ENCODE measurements around the gene GARIN6. TPM values are rescaled to one million over a fixed set of nuclear protein-coding genes. Genes with fewer than 3 reads are reported as not detected.
"Not testable (repeated sequence)": the region's sequence is repeated elsewhere in the genome, so short reads cannot be mapped to it uniquely, and the experiment has no call there.

Gene GARIN6
- total RNA-seq, 1 donor from 2014 or later = not detected

DNA sequence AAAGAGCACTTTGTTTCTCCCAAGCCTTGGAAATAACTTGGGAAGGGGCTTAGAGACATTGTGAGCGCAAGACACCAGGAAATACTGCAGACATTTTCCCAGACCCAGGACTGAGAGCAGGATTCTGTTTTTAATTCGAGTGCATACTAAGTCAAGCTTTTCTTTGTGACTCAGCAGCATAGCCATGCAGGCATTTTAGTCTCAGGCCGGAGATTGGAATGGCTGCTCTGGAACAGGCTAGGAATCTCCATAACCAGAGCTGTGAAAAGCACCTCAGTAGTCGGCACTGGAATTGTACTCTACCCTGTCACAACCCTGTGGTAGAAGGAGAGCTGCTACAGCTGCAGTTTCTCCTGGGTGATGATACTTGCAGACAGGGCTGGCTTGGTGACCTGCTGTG is 28.9 kb upstream of the GARIN6 start:
- no peak for FAIRE-seq
- H3K4me2 ChIP-seq (ENCODE audit: low read length) = peak overlapping the region; percentile 19

DNA sequence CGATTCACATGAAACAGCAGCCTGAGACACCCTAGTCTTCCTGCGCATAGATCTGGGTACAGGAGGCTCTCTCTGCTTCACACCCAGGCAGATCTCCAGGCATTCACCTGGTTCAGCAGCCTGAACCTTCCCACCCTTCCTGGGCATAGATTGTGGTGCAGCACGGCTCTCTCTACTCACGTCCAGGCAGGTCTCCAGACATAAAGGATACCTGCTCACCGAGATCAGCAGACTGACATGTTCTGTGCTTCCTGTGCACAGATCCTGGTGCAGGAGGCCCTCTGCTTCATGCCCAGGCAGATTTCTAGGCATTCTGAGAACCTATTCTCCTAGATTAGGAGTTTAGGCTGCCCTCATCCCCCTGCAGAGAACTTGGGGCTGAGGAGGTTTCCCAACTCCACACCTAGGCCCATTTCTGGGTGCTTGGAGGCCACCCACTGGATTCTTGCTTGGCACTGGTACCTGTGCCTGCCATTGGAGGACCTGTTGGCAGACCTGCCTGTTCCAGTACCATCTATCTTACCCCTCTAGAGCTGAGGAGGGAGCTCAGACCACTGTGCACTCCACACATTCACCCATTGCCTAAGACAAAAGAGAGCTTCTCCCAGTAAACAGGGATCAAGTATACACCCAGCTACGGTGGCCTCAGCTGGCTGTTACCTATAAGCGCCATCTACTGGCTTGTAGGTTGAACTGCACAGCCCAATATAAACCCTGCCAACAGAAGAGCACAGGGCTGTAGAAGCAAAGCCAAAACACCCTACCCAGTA is 28.0 kb upstream of the GARIN6 start:
- H3K36me3 ChIP-seq (ENCODE audit: insufficient read depth, low read length) = no peaks in the 10 kb centered on the region
- peaks cover 4% of the 10 kb centered on the region for H3K4me1 ChIP-seq (ENCODE audit: insufficient read depth, low read length)
- Mint-ChIP-seq H3K27ac (ENCODE audit: unreplicated experiment) (no peak overlapping the region), H3K4me3 (ENCODE audit: unreplicated experiment) (no peak overlapping the region), H3K36me3 (ENCODE audit: low read depth, unreplicated experiment) (no peaks in the 10 kb centered on the region), H3K4me1 (ENCODE audit: low read depth, unreplicated experiment) (peaks cover 3% of the 10 kb centered on the region), H3K27me3 (ENCODE audit: low read depth, unreplicated experiment) (no peaks in the 10 kb centered on the region), H3K9me3 (ENCODE audit: unreplicated experiment) (peaks cover 26% of the 10 kb centered on the region)
- H3K27me3 ChIP-seq (ENCODE audit: insufficient read depth, low read length) = no peaks in the 10 kb centered on the region
- DNase-seq (ENCODE audit: low read depth) (peak; percentile 26), FAIRE-seq (no peak)
- H2AFZ ChIP-seq (ENCODE audit: low read depth, low read length) = no peak overlapping the region
- H3K4me2 ChIP-seq (ENCODE audit: low read length) = no peak overlapping the region
- no peak overlapping the region for H3K4me3 ChIP-seq (ENCODE audit: insufficient read depth, low read depth, low read length)
- H3K9me3 ChIP-seq (ENCODE audit: insufficient read depth, low read depth, low read length) = no peaks in the 10 kb centered on the region
- TF ChIP-seq, protein P1, sequence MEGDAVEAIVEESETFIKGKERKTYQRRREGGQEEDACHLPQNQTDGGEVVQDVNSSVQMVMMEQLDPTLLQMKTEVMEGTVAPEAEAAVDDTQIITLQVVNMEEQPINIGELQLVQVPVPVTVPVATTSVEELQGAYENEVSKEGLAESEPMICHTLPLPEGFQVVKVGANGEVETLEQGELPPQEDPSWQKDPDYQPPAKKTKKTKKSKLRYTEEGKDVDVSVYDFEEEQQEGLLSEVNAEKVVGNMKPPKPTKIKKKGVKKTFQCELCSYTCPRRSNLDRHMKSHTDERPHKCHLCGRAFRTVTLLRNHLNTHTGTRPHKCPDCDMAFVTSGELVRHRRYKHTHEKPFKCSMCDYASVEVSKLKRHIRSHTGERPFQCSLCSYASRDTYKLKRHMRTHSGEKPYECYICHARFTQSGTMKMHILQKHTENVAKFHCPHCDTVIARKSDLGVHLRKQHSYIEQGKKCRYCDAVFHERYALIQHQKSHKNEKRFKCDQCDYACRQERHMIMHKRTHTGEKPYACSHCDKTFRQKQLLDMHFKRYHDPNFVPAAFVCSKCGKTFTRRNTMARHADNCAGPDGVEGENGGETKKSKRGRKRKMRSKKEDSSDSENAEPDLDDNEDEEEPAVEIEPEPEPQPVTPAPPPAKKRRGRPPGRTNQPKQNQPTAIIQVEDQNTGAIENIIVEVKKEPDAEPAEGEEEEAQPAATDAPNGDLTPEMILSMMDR (IDR thresholded peaks at IDR 0.05; ENCODE audit: insufficient read depth, low read depth, low read length) = peak; percentile 72
- TF ChIP-seq EZH2 (IDR thresholded peaks at IDR 0.05; ENCODE audit: insufficient read depth, low read length) = no peak
- H3K9ac ChIP-seq (ENCODE audit: low read length) = no peak overlapping the region
- no peak overlapping the region for H3K27ac ChIP-seq (ENCODE audit: low read depth, low read length)
- no peaks in the 10 kb centered on the region for H4K20me1 ChIP-seq (ENCODE audit: insufficient read depth, low read length)
- no peaks in the 10 kb centered on the region for H3K79me2 ChIP-seq (ENCODE audit: insufficient read depth, low read length)

More for the DNA sequence above, 28.9 kb upstream of the GARIN6 start:
- Histone ChIP-seq H3K36me3 (ENCODE audit: insufficient read depth, low read length) (no peaks in the 10 kb centered on the region), H3K79me2 (ENCODE audit: insufficient read depth, low read length) (no peaks in the 10 kb centered on the region), H2AFZ (ENCODE audit: low read depth, low read length) (peak overlapping the region; percentile 71), H3K27me3 (ENCODE audit: insufficient read depth, low read length) (no peaks in the 10 kb centered on the region), H3K4me3 (ENCODE audit: insufficient read depth, low read depth, low read length) (no peak overlapping the region), H3K9ac (ENCODE audit: low read length) (no peak overlapping the region), H3K4me1 (ENCODE audit: insufficient read depth, low read length) (peaks cover 4% of the 10 kb centered on the region), H3K27ac (ENCODE audit: low read depth, low read length) (no peak overlapping the region), H3K9me3 (ENCODE audit: insufficient read depth, low read depth, low read length) (no peaks in the 10 kb centered on the region), H4K20me1 (ENCODE audit: insufficient read depth, low read length) (no peaks in the 10 kb centered on the region)
- H3K27me3 Mint-ChIP-seq (ENCODE audit: low read depth, unreplicated experiment) = no peaks in the 10 kb centered on the region
- H3K27ac Mint-ChIP-seq (ENCODE audit: unreplicated experiment) = peak overlapping the region; percentile 88
- DNase-seq (ENCODE audit: low read depth) = peak; percentile 42
- no peaks in the 10 kb centered on the region for H3K36me3 Mint-ChIP-seq (ENCODE audit: low read depth, unreplicated experiment)
- TF ChIP-seq EZH2 (IDR thresholded peaks at IDR 0.05; ENCODE audit: insufficient read depth, low read length) = no peak
- TF ChIP-seq, protein P1 (IDR thresholded peaks at IDR 0.05; ENCODE audit: insufficient read depth, low read depth, low read length) = no peak
- peaks cover 3% of the 10 kb centered on the region for H3K4me1 Mint-ChIP-seq (ENCODE audit: low read depth, unreplicated experiment)
- no peak overlapping the region for H3K4me3 Mint-ChIP-seq (ENCODE audit: unreplicated experiment)
- peaks cover 26% of the 10 kb centered on the region for H3K9me3 Mint-ChIP-seq (ENCODE audit: unreplicated experiment)

DNA sequence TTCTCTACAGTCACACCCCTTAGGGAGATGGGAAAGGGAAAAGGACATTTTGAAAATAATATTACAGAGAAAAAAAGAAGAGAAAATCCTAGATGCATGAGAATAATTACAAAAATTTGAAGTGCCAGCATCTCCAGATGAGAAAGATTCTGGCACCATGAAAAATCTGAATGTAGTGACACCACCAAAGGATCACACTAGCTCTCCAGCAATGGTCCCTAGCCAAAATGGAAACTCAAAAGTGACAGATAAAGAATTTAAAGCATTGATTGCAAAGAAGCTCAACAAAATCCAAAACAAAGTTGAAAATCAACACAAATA is 27.4 kb upstream of the GARIN6 start:
- Mint-ChIP-seq H3K4me3 (ENCODE audit: unreplicated experiment) (no peak overlapping the region), H3K36me3 (ENCODE audit: low read depth, unreplicated experiment) (no peaks in the 10 kb centered on the region), H3K9me3 (ENCODE audit: unreplicated experiment) (peaks cover 26% of the 10 kb centered on the region), H3K27ac (ENCODE audit: unreplicated experiment) (no peak overlapping the region), H3K27me3 (ENCODE audit: low read depth, unreplicated experiment) (no peaks in the 10 kb centered on the region), H3K4me1 (ENCODE audit: low read depth, unreplicated experiment) (peaks cover 3% of the 10 kb centered on the region)
- DNase-seq (ENCODE audit: low read depth) (no peak), FAIRE-seq (no peak)
- Histone ChIP-seq H4K20me1 (ENCODE audit: insufficient read depth, low read length) (no peaks in the 10 kb centered on the region), H3K4me2 (ENCODE audit: low read length) (no peak overlapping the region), H2AFZ (ENCODE audit: low read depth, low read length) (no peak overlapping the region), H3K4me1 (ENCODE audit: insufficient read depth, low read length) (peaks cover 4% of the 10 kb centered on the region), H3K4me3 (ENCODE audit: insufficient read depth, low read depth, low read length) (no peak overlapping the region), H3K9ac (ENCODE audit: low read length) (no peak overlapping the region), H3K27me3 (ENCODE audit: insufficient read depth, low read length) (no peaks in the 10 kb centered on the region), H3K27ac (ENCODE audit: low read depth, low read length) (no peak overlapping the region), H3K79me2 (ENCODE audit: insufficient read depth, low read length) (no peaks in the 10 kb centered on the region), H3K36me3 (ENCODE audit: insufficient read depth, low read length) (no peaks in the 10 kb centered on the region), H3K9me3 (ENCODE audit: insufficient read depth, low read depth, low read length) (no peaks in the 10 kb centered on the region)
- TF ChIP-seq, protein P1 (IDR thresholded peaks at IDR 0.05; ENCODE audit: insufficient read depth, low read depth, low read length) = no peak
- no peak for TF ChIP-seq EZH2 (IDR thresholded peaks at IDR 0.05; ENCODE audit: insufficient read depth, low read length)

DNA sequence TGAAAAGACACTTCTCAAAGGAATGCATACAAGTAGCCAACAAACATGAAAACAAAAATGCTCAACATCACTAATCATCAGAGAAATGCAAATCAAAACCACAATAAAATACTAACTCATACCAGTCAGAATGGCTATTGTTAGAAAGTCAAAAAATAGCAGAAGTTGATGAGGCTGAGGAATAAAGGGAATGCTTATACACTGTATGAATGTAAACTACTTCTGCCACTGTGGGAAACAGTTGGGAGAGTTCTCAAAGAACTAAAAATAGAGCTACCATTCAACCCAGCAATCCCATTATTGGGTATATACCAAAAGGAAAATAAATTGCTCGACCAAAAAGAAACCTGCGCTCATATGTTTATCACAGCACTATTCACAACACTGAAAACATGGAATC is 23.0 kb upstream of the GARIN6 start:
- FAIRE-seq; H3K36me3 ChIP-seq (ENCODE audit: insufficient read depth, low read length); H2AFZ ChIP-seq (ENCODE audit: low read depth, low read length); H3K79me2 ChIP-seq (ENCODE audit: insufficient read depth, low read length); H3K4me3 ChIP-seq (ENCODE audit: insufficient read depth, low read depth, low read length); H3K36me3 Mint-ChIP-seq (ENCODE audit: low read depth, unreplicated experiment); H3K4me3 Mint-ChIP-seq (ENCODE audit: unreplicated experiment); H3K9ac ChIP-seq (ENCODE audit: low read length); H3K4me1 ChIP-seq (ENCODE audit: insufficient read depth, low read length); H3K4me2 ChIP-seq (ENCODE audit: low read length); H3K9me3 ChIP-seq (ENCODE audit: insufficient read depth, low read depth, low read length); H3K27me3 ChIP-seq (ENCODE audit: insufficient read depth, low read length); H3K27ac Mint-ChIP-seq (ENCODE audit: unreplicated experiment); H3K27ac ChIP-seq (ENCODE audit: low read depth, low read length); DNase-seq (ENCODE audit: low read depth); H3K27me3 Mint-ChIP-seq (ENCODE audit: low read depth, unreplicated experiment); H4K20me1 ChIP-seq (ENCODE audit: insufficient read depth, low read length); H3K4me1 Mint-ChIP-seq (ENCODE audit: low read depth, unreplicated experiment): not testable (repeated sequence)
- H3K9me3 Mint-ChIP-seq (ENCODE audit: unreplicated experiment) = peaks cover 11% of the 10 kb centered on the region

All from astrocyte (in vitro differentiated cells and primary cell).